Neural progenitor cell (in vitro differentiated cells): ENCODE measurements around the gene GRIN2D. TPM values are rescaled to one million over a fixed set of nuclear protein-coding genes. Genes with fewer than 3 reads are reported as not detected.

Experiments used
- DNase-seq: peaks from one replicate; pipeline ENCODE4 v3.0.0-alpha.2; 2016; ENCODE audit warnings: low spot score
- H2AFZ ChIP-seq: fragments of 200-600 bp; sonication (generic); replicated peaks from 2 replicates; pipeline ENCODE4 v1.6.1; 2016; ENCODE audit warnings: antibody characterized with exemption
- H3F3A ChIP-seq: fragments of 200-600 bp; sonication (generic); 2 replicates; pipeline ENCODE4 v1.6.1; 2016; ENCODE audit warnings: antibody characterized with exemption, low read depth
- H3K27ac ChIP-seq: fragments of 200-600 bp; sonication (generic); 2 replicates; pipeline ENCODE4 v1.5.1; 2016; ENCODE audit warnings: mild to moderate bottlenecking
- H3K27me3 ChIP-seq: fragments of 200-600 bp; sonication (generic); 2 replicates; pipeline ENCODE4 v1.6.1; 2016; ENCODE audit warnings: mild to moderate bottlenecking, moderate library complexity
- H3K36me3 ChIP-seq: fragments of 200-600 bp; sonication (generic); 2 replicates; pipeline ENCODE4 v1.5.1; 2016
- H3K4me1 ChIP-seq: fragments of 200-600 bp; sonication (generic); 2 replicates; pipeline ENCODE4 v1.6.1; 2016; ENCODE audit warnings: mixed run types
- H3K4me2 ChIP-seq: fragments of 200-600 bp; sonication (generic); 2 replicates; pipeline ENCODE4 v1.6.1; 2016
- H3K4me3 ChIP-seq: fragments of 200-600 bp; sonication (generic); 2 replicates; pipeline ENCODE4 v1.5.1; 2016
- H3K79me2 ChIP-seq: fragments of 200-600 bp; sonication (generic); 2 replicates; pipeline ENCODE4 v1.6.1; 2016; ENCODE audit warnings: low read depth
- H3K9ac ChIP-seq: fragments of 200-600 bp; sonication (generic); 2 replicates; pipeline ENCODE4 v1.6.1; 2016
- H3K9me3 ChIP-seq: fragments of 200-600 bp; sonication (generic); 2 replicates; pipeline ENCODE4 v1.5.1; 2016; ENCODE audit warnings: low read depth
- H4K20me1 ChIP-seq: fragments of 200-600 bp; sonication (generic); 2 replicates; pipeline ENCODE4 v1.6.1; 2016; ENCODE audit warnings: low read depth
- H3K27ac Mint-ChIP-seq: 3 replicates; pipeline ENCODE4 v1.8.0; 2021; ENCODE audit warnings: mixed read lengths
- H3K27me3 Mint-ChIP-seq: 2 replicates; pipeline ENCODE4 v1.8.0; 2022; ENCODE audit warnings: low read depth, mild to moderate bottlenecking, inconsistent platforms, moderate library complexity, mixed read lengths; ENCODE audit not compliant: insufficient read depth
- H3K36me3 Mint-ChIP-seq: 3 replicates; pipeline ENCODE4 v1.8.0; 2021; ENCODE audit warnings: mixed read lengths
- H3K4me1 Mint-ChIP-seq: 3 replicates; pipeline ENCODE4 v1.8.0; 2021; ENCODE audit warnings: mixed read lengths
- H3K4me3 Mint-ChIP-seq: 3 replicates; pipeline ENCODE4 v1.8.0; 2021; ENCODE audit warnings: mild to moderate bottlenecking, moderate library complexity, mixed read lengths
- H3K9me3 Mint-ChIP-seq: 3 replicates; pipeline ENCODE4 v1.8.0; 2020; ENCODE audit warnings: mixed read lengths
- EZH2 ChIP-seq: fragments of 200-600 bp; sonication (generic); IDR thresholded peaks from 2 replicates; pipeline ENCODE4 v1.6.1; 2017; ENCODE audit warnings: antibody characterized with exemption, mild to moderate bottlenecking, moderate library complexity
- EZH2phosphoT487 ChIP-seq: fragments of 200-600 bp; sonication (generic); IDR thresholded peaks from 2 replicates; pipeline ENCODE4 v1.6.1; 2017; ENCODE audit warnings: antibody characterized with exemption
- total RNA-seq: library from RNA; depleted of rRNA; stranded (reverse); fragments of >200 nt; gene quantifications from 2 replicates; pipeline ENCODE4 v1.2.3, GENCODE V29; 2015; ENCODE audit warnings: low replicate concordance
- TF ChIP-seq, protein P1 (sequence below): fragments of 200-600 bp; sonication (generic); IDR thresholded peaks from 2 replicates; pipeline ENCODE4 v1.5.1; 2017; ENCODE audit warnings: antibody characterized with exemption, mild to moderate bottlenecking

The GRIN2D gene
- total RNA-seq, 1 donor from 2014 or later: 0.45 TPM

DNA sequence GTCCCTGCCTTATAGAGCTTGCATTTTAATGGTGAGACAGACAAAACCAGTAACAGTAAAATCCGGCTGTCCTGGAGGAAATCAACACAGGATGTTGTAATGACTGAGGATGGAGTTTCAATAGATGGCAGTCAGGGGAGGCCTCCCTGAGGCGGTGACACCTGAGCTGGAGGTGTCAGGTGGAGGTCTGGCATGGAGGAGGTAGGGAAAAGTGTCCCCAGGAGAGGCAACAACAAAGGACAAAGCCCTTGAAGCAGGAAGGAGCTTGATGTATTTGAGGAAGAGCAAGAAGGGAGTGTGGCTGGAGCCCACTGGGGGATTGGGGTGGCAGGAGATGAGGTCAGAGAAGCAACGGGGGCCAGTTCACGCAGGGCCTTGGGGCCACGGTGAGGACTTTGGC is 7.8 kb downstream of the GRIN2D start:
- Histone ChIP-seq H3K27me3 (peaks cover 26% of the 10 kb centered on the region), H3K4me2 (no peak overlapping the region), H3K9me3 (no peaks in the 10 kb centered on the region), H4K20me1 (no peaks in the 10 kb centered on the region), H3K4me1 (peaks cover 12% of the 10 kb centered on the region), H3K4me3 (no peak overlapping the region), H3K36me3 (no peaks in the 10 kb centered on the region), H3K79me2 (no peaks in the 10 kb centered on the region), H2AFZ (no peak overlapping the region), H3K27ac (no peak overlapping the region), H3F3A (peaks cover 23% of the 10 kb centered on the region), H3K9ac (no peak overlapping the region)
- Mint-ChIP-seq H3K4me3 (no peak overlapping the region), H3K9me3 (peaks cover 2% of the 10 kb centered on the region), H3K27ac (no peak overlapping the region), H3K36me3 (peaks cover 2% of the 10 kb centered on the region), H3K27me3 (peaks cover 32% of the 10 kb centered on the region), H3K4me1 (peaks cover 42% of the 10 kb centered on the region)
- TF ChIP-seq EZH2: no peak
- TF ChIP-seq EZH2phosphoT487: no peak
- TF ChIP-seq, protein P1, sequence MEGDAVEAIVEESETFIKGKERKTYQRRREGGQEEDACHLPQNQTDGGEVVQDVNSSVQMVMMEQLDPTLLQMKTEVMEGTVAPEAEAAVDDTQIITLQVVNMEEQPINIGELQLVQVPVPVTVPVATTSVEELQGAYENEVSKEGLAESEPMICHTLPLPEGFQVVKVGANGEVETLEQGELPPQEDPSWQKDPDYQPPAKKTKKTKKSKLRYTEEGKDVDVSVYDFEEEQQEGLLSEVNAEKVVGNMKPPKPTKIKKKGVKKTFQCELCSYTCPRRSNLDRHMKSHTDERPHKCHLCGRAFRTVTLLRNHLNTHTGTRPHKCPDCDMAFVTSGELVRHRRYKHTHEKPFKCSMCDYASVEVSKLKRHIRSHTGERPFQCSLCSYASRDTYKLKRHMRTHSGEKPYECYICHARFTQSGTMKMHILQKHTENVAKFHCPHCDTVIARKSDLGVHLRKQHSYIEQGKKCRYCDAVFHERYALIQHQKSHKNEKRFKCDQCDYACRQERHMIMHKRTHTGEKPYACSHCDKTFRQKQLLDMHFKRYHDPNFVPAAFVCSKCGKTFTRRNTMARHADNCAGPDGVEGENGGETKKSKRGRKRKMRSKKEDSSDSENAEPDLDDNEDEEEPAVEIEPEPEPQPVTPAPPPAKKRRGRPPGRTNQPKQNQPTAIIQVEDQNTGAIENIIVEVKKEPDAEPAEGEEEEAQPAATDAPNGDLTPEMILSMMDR: no peak
- DNase-seq: no peak

DNA sequence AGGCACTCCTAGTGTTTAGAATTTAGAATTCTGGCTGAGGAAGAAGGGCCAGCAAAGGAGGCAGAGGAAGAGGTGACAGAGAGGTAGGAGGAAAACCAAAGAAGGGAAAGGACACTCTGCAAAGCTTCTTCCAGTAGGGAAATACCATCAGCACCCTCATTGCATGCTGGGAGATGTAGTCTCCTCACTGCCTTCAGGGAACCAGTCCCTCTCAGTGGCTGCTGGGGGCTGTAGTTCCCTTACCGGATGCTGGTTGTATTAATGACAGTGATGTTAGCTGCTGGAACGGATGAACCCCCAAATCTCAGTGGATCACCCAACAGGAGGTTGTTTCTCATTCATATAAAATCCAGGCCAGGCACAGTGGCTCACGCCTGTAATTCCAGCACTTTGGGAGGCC is 10.1 kb downstream of the GRIN2D start:
- H3K9me3 Mint-ChIP-seq: peaks cover 2% of the 10 kb centered on the region
- TF ChIP-seq EZH2phosphoT487 (no peak), EZH2 (no peak)
- TF ChIP-seq, protein P1: no peak
- peaks cover 3% of the 10 kb centered on the region for H3K27me3 ChIP-seq
- H3K9me3 ChIP-seq: no peaks in the 10 kb centered on the region
- H3K9ac ChIP-seq: no peak overlapping the region
- H3K36me3 ChIP-seq: no peaks in the 10 kb centered on the region
- H3K27ac ChIP-seq: no peak overlapping the region
- H3K27ac Mint-ChIP-seq: peak overlapping the region; percentile 18
- peaks cover 29% of the 10 kb centered on the region for H3K4me1 Mint-ChIP-seq
- H3K4me3 ChIP-seq: no peak overlapping the region
- no peaks in the 10 kb centered on the region for H4K20me1 ChIP-seq
- peak; percentile 80 for DNase-seq
- H2AFZ ChIP-seq: no peak overlapping the region
- H3K79me2 ChIP-seq: no peaks in the 10 kb centered on the region
- H3K4me2 ChIP-seq: no peak overlapping the region
- H3K36me3 Mint-ChIP-seq: peaks cover 2% of the 10 kb centered on the region
- no peaks in the 10 kb centered on the region for H3K4me1 ChIP-seq
- H3K27me3 Mint-ChIP-seq: peaks cover 18% of the 10 kb centered on the region
- no peak overlapping the region for H3K4me3 Mint-ChIP-seq
- H3F3A ChIP-seq: peaks cover 24% of the 10 kb centered on the region

DNA sequence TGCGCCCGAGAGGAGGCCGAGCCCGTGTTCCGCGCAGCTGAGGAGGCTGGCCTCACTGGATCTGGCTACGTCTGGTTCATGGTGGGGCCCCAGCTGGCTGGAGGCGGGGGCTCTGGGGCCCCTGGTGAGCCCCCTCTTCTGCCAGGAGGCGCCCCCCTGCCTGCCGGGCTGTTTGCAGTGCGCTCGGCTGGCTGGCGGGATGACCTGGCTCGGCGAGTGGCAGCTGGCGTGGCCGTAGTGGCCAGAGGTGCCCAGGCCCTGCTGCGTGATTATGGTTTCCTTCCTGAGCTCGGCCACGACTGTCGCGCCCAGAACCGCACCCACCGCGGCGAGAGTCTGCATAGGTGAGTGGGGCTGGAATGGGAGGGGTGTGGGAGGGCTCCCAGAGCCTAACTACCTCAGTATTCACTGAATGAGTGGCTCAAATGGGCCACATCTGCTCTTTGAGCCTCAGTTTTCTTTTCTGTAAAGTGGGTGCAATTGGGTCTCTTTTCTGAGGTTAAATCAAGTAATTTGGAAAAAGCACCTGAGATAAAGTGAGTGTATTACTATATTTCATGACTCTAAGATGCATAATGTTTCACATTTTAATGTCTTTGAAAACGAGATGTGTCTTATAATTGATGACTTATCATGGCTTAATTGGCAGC is 11.7 kb downstream of the GRIN2D start:
- TF ChIP-seq EZH2phosphoT487 (no peak), EZH2 (no peak)
- TF ChIP-seq, protein P1: no peak
- Histone ChIP-seq H3K9ac (no peak overlapping the region), H3F3A (peaks cover 10% of the 10 kb centered on the region), H3K36me3 (no peaks in the 10 kb centered on the region), H3K4me3 (no peak overlapping the region), H2AFZ (no peak overlapping the region), H3K4me1 (no peaks in the 10 kb centered on the region), H3K9me3 (no peaks in the 10 kb centered on the region), H4K20me1 (no peaks in the 10 kb centered on the region), H3K27ac (no peak overlapping the region), H3K4me2 (no peak overlapping the region), H3K79me2 (no peaks in the 10 kb centered on the region), H3K27me3 (no peaks in the 10 kb centered on the region)
- no peak for DNase-seq
- H3K4me1 Mint-ChIP-seq: peaks cover 16% of the 10 kb centered on the region
- peaks cover 3% of the 10 kb centered on the region for H3K36me3 Mint-ChIP-seq
- no peak overlapping the region for H3K4me3 Mint-ChIP-seq
- no peak overlapping the region for H3K27ac Mint-ChIP-seq
- no peaks in the 10 kb centered on the region for H3K9me3 Mint-ChIP-seq
- H3K27me3 Mint-ChIP-seq: peaks cover 7% of the 10 kb centered on the region
